ENCODE results near the gene ABCB11. TPM values are rescaled to one million over a fixed set of nuclear protein-coding genes. Genes with fewer than 3 reads are reported as not detected.

The ABCB11 gene
- total RNA-seq, 1 experiment from 2014 or later: not detected

DNA sequence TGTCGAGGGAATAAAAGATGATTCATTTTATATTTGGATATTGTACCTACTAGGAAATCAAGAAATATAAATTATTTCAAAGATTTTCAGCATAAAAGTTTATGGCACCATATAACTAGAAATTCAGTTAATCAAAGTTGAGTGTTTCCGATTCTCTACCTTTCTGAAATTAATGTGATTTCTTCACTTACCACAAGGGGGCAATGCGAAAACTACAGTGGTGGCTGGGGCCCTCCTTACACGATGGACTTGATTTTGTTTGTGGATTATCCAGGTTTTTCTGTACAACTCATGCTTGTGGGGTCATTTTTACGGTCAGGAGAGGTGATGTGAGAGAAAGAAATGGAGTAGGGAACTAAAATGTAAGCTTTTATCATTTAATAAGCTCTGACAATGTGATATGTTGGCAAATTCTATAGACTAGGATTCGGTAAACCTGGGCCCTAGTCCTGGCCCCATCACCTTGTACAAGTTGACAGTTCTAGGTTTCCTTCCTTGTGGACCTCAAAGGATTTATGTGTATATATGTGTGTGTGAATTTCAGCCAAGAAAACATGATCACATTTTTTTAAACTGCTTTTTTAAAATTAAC lies 82.4 kb downstream of the ABCB11 start:
- Histone ChIP-seq H3K27me3 (ENCODE audit: insufficient read depth, low read depth) (no peaks in the 10 kb centered on the region), H2AFZ (no peak overlapping the region), H3K9me3 (ENCODE audit: insufficient read depth, low read depth) (no peaks in the 10 kb centered on the region), H3K79me2 (ENCODE audit: low read depth) (no peaks in the 10 kb centered on the region), H3K27ac (no peak overlapping the region), H3K4me3 (no peak overlapping the region), H3K4me2 (no peak overlapping the region), H3K36me3 (ENCODE audit: low read depth) (no peaks in the 10 kb centered on the region), H3F3A (ENCODE audit: insufficient read depth, low read depth) (no peaks in the 10 kb centered on the region), H3K4me1 (replicated peaks; ENCODE audit: insufficient read depth) (no peaks in the 10 kb centered on the region), H4K20me1 (ENCODE audit: insufficient read depth) (no peaks in the 10 kb centered on the region; the same call in 1 of the 2 replicates), H3K9me2 (ENCODE audit: insufficient read depth) (no peaks in the 10 kb centered on the region; the same call in 1 of the 2 replicates)
- DNase-seq: no peak
- TF ChIP-seq, protein P1, sequence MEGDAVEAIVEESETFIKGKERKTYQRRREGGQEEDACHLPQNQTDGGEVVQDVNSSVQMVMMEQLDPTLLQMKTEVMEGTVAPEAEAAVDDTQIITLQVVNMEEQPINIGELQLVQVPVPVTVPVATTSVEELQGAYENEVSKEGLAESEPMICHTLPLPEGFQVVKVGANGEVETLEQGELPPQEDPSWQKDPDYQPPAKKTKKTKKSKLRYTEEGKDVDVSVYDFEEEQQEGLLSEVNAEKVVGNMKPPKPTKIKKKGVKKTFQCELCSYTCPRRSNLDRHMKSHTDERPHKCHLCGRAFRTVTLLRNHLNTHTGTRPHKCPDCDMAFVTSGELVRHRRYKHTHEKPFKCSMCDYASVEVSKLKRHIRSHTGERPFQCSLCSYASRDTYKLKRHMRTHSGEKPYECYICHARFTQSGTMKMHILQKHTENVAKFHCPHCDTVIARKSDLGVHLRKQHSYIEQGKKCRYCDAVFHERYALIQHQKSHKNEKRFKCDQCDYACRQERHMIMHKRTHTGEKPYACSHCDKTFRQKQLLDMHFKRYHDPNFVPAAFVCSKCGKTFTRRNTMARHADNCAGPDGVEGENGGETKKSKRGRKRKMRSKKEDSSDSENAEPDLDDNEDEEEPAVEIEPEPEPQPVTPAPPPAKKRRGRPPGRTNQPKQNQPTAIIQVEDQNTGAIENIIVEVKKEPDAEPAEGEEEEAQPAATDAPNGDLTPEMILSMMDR (conservative IDR thresholded peaks at IDR 0.05): peak; percentile 75
- no peak for TF ChIP-seq EZH2 (IDR thresholded peaks at IDR 0.05; ENCODE audit: low read depth)
- intact Hi-C loops (cut with micrococcal nuclease; ENCODE audit: unreplicated experiment): loop anchor here (5.0 kb wide), 1 partner anchor 274 kb away; no protein-coding TSS in a partner anchor
- no TSS peak for BruUV-seq (replicated peaks)
- ChIA-PET POLR2A (ENCODE audit: unreplicated experiment) (no interaction called here), CTCF (no interaction called here)

DNA sequence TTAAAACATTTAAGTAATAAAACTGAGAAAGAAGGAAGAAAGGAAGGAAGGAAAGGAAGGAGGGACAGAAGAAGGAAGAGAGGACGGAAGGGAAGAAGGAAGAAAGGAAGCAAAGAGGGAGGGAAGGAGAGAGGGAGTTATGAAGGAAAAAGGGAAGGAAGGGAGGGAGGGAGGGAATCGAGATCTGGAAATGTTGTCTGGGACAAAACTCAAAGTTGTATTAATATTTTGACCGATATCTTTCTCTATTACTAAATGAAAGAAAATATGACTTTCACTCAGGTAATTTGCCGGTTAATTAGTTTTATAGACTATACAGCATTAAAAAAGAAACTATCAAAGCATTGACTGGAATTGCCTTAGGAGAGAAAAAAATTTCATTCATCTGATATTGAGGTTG lies 85.6 kb downstream of the ABCB11 start:
- Histone ChIP-seq H3K4me1 (replicated peaks; ENCODE audit: insufficient read depth) (no peaks in the 10 kb centered on the region), H3F3A (ENCODE audit: insufficient read depth, low read depth) (no peaks in the 10 kb centered on the region), H3K4me2 (no peak overlapping the region), H4K20me1 (ENCODE audit: insufficient read depth) (no peaks in the 10 kb centered on the region), H3K9me3 (ENCODE audit: insufficient read depth, low read depth) (no peaks in the 10 kb centered on the region), H2AFZ (no peak overlapping the region), H3K9me2 (ENCODE audit: insufficient read depth) (no peaks in the 10 kb centered on the region; the same call in 1 of the 2 replicates), H3K4me3 (no peak overlapping the region), H3K79me2 (ENCODE audit: low read depth) (no peaks in the 10 kb centered on the region), H3K27ac (no peak overlapping the region), H3K27me3 (ENCODE audit: insufficient read depth, low read depth) (no peaks in the 10 kb centered on the region), H3K36me3 (ENCODE audit: low read depth) (no peaks in the 10 kb centered on the region)
- intact Hi-C loops (cut with micrococcal nuclease; ENCODE audit: unreplicated experiment): loop anchor here (5.0 kb wide), 1 partner anchor 277 kb away; no protein-coding TSS in a partner anchor
- TF ChIP-seq, protein P1 (conservative IDR thresholded peaks at IDR 0.05): no peak
- TF ChIP-seq EZH2 (IDR thresholded peaks at IDR 0.05; ENCODE audit: low read depth): no peak
- ChIA-PET POLR2A (ENCODE audit: unreplicated experiment) (interaction anchor here (0.7 kb wide), 1 partner anchor 187 kb away, joined by 4 read pairs; no protein-coding TSS in a partner anchor), CTCF (no interaction called here)
- DNase-seq: no peak
- BruUV-seq (replicated peaks): no TSS peak

DNA sequence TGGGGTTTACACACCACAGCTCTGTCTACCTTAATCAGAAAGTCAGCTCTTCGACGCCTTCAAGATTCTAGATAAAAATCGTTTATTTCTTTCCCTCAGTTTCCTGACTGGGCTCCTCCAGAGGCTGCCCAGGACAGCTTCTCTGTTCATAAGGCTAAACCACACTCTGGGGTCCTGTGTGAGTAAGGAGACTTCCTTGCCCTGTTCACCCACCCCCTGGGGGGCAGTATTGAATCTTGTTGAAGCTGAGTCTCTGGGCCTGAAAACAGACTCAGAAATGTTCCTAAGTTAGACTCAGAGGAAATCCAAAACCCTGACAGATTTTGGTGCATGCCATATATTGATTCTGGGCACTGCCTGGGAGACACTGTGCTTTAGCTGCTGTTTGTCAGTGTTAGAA lies 87.1 kb downstream of the ABCB11 start:
- H3K4me3 ChIP-seq: no peak overlapping the region
- ChIA-PET POLR2A (ENCODE audit: unreplicated experiment) (no interaction called here), CTCF (no interaction called here)
- no peak overlapping the region for H2AFZ ChIP-seq
- H4K20me1 ChIP-seq (ENCODE audit: insufficient read depth): no peaks in the 10 kb centered on the region
- intact Hi-C loops (cut with micrococcal nuclease; ENCODE audit: unreplicated experiment): no loop called here
- TF ChIP-seq, protein P1 (conservative IDR thresholded peaks at IDR 0.05): no peak
- no peak for TF ChIP-seq EZH2 (IDR thresholded peaks at IDR 0.05; ENCODE audit: low read depth)
- no peaks in the 10 kb centered on the region for H3K36me3 ChIP-seq (ENCODE audit: low read depth)
- no TSS peak for BruUV-seq (replicated peaks)
- DNase-seq: no peak
- H3K4me2 ChIP-seq: no peak overlapping the region
- H3K9me2 ChIP-seq (ENCODE audit: insufficient read depth): no peaks in the 10 kb centered on the region; the same call in 1 of the 2 replicates
- no peaks in the 10 kb centered on the region for H3K79me2 ChIP-seq (ENCODE audit: low read depth)
- H3K27ac ChIP-seq: no peak overlapping the region
- no peaks in the 10 kb centered on the region for H3F3A ChIP-seq (ENCODE audit: insufficient read depth, low read depth)
- no peaks in the 10 kb centered on the region for H3K27me3 ChIP-seq (ENCODE audit: insufficient read depth, low read depth)
- no peaks in the 10 kb centered on the region for H3K9me3 ChIP-seq (ENCODE audit: insufficient read depth, low read depth)
- H3K4me1 ChIP-seq (replicated peaks; ENCODE audit: insufficient read depth): no peaks in the 10 kb centered on the region
